Stimulated activated CD8-positive, alpha-beta memory T cell treated with anti-CD3 and anti-CD28 coated beads, Interleukin-2, amount 100 ng/mL, for 48 hours (primary cell): ENCODE data around the gene ABCC4.
"Not testable (repeated sequence)": the region's sequence is repeated elsewhere in the genome, so short reads cannot be mapped to it uniquely, and the experiment has no call there.

Experiments used
- DNase-seq, 2 donors: peaks; one replicate each; pipeline ENCODE4 v3.0.0-alpha.2; 2020; ENCODE audit warnings: low read depth in 2 of 2

ABCC4 gene

DNA sequence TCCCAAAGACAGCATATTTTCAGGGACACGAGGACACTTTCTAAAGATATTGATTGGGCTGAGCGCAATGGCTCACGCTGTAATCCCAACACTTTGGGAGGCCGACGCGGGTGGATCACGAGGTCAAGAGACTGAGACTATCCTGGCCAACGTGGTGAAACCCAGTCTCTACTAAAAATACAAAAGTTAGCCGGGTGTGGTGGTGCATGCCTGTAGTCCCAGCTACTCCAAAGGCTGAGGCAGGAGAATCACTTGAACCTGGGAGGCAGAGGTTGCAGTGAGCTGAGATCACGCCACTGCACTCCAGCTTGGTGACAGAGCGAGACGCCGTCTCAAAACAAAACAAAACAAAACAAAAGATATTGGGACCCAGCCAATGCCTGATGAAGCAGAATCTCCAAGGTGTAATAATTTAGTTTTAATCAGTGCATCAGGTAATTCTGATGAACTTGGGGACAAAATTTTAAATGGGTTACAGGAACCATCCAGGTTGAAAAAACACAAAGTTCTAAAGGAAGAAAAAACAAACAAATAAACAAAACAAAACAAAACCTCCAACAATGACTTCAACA lies 100.8 kb downstream of the ABCC4 start:
- not testable (repeated sequence) for DNase-seq

DNA sequence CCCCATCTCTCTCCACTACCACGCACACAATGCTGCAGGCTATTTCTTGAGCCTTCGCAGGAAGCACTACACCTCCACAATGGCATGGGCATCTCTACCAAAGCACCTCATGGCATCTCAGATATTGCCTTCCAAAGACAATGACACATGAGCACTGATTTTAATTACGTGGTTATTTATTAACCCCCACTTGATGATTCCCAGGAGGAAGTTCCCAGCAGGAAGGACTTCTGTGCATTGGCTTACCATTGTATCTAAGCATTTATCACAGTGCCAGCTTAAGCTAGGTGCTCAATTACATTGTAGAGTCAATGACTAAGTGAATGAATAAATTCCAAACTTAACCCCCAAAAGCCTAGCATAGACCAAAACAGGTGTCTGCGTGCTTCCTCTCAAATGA lies 101.4 kb downstream of the ABCC4 start:
- no peak for DNase-seq

GRCh38 chr13:95198606-95199005 lies 102.6 kb downstream of the ABCC4 start:
- not testable (repeated sequence) for DNase-seq

DNA sequence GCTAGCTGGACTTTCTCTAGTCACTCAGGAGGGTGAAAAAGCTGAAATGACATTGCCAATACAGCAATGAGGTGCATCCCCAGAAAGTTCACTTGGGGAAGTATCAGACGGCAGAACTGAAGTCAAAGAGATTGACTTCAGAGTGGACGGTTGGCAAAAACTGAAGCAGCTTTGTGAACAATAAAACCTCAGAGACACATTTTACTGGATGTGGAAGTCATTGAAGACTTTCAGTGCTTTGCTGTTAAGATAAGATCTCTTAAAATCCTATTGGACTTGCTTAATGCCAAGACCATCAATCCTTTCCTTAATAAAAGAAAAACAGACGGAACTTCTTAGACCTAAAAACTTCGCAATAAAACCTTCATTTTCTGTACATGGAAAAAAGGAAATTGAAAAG lies 103.7 kb downstream of the ABCC4 start:
- no peak for DNase-seq

DNA sequence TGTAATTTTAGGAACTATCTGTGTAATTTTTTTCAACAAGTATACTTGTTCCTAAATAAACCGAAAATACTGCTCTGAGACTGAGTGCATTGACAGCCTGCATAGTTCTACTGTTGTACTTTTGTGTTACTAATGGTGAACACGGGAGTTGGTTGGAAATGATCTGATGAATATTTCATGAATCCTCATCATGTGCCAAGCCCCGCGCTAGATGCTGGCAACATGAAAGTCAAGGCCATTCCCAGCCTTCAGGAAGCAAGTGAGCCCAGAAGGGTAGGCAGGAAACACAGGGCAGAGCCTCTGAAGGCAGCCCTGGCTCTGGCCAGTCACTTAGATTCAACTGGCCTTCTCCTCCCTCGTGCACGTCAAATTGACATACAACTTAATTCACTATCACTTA lies 106.1 kb downstream of the ABCC4 start:
- no peak for DNase-seq

DNA sequence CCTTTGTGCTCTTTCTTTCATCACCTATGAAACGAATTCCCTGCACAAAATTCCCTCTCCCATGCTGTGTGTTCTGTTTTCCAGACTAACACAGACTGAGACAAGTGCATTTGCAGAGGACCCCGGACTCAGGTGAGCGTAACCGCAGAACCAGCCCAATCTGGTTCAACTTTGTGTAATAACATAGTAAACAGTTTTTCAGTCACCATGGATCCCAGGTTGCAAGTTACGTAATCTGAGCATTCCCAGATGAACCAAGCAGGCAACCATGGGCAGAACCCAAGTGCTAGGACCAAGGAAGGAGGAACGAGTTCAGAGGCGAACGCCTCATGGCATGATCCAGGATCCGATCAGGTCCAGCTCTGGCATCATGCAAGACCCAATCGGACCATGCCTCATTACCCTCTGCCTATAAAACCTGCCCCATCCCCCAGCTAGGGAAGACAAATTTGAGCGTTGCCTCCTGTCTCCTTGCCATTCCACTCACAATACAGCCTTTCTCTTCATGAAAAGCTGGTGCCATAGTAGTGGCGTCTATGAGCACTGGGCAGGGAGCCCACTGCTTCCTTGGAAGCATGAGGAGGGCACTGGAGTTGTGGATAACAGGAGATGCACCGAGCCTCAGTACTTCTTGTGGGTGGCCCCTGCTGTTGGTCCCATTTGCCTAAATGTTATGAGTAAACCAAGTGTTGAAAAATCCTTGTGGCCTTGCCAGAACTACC lies 107.6 kb downstream of the ABCC4 start:
- DNase-seq = no peak

DNA sequence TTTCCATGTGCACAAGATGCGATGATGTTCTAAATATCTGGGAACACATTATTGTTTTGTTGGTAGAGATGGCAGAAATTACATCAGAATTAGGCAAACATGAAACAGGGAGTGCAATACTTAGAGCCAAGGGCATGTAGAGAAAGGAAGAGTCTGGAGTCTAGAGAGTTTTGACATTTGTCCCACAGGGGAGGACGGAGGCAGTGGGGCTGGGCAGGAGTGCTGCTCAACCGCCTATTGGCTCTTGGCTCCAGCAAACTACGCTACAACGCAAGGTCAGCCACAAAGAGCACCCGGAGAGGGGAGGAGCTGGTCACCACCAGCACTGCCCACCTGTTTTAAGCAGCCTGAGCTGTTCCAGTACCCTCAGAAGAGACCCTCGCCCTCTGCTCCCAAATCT lies 108.3 kb downstream of the ABCC4 start:
- DNase-seq = no peak

DNA sequence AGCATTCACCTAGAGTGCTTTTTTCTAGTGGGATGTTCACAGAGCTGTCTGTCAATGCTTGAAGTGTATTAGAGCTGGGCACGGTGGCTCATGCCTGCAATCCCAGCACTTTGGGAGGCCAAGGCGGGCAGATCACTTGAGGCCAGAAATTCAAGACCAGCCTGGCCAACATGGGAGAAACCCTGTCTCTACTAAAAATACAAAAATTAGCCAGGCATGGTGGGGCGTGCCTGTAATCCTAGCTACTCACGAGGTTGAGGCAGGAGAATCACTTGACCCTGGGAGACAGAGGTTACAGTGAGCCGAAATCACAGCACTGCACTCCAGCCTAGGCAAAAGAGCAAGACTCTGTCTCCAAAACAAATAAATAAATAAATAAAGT lies 108.7 kb downstream of the ABCC4 start:
- not testable (repeated sequence) for DNase-seq

DNA sequence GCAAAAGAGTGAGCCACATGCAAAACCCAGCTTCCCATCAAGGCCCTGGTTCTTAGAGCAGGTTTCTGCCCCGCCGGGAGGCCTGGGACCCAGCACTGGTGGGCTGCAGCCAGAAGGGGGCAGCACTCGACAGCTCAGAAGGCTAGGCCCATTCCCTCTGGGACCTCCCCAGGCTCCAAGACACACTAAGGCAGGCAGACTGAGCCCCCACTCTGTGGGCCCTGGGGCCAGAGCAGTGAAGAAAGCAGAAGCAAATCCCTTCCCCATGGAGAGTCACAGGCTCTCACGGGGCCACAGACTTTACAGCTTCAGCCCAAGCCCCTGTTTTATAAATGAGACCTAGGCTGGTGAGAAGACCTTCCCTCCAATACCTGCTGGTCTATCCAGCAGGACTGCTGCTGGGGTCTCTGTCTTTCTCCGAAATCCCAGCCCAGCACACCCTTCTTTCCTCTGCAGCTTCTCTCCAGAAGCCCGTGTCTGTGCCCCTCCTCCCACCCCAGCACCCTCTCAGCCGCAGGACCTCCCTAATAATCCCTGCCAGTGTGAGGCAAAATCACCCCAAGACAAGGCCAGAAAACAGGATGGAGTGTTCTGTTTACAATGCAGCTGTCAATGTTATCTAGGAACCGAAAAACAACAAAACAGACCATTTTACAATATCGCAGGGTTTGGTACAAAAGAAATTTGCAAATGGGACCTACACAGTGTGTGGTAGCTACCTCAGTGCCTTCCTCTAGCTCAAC lies 109.3 kb downstream of the ABCC4 start:
- peak; percentile 61 to 63 for DNase-seq

DNA sequence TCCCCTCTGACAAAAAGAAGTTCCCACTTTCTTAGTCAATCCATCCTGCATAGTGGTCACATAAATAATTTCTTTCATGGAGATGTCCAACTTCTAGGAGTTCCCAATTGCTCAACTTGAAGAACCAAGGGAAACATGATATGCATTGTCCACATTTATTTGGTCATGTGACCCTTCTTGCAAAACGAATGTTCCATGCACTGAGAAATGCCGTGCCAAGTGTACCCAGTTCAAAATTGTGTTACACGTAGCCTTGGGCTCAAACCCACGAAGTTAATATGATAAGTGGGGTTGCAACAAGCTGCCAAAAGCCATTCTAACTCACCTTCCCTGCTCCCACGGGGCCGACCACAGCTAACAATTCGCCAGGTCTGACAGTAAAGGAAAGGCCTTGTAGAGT lies 113.1 kb downstream of the ABCC4 start:
- DNase-seq = no peak

DNA sequence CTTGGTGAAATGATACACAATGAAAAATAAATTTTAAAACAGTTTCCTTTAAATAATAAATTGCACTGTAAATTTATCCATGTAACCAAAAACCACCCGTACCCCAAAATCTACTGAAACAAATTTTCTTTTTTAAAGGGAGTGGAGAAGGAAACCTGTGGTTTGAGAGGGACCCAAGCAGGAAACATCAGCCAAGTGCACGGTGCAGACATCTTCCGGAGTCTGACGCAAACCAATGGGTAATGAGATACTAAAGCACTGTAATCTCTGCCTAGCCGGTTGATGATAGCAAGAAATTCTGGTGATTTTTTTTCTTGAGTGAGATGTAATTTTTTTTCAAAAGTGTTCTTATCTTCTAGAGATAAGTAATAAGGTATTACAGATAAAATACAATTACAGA lies 115.4 kb downstream of the ABCC4 start:
- no peak for DNase-seq

DNA sequence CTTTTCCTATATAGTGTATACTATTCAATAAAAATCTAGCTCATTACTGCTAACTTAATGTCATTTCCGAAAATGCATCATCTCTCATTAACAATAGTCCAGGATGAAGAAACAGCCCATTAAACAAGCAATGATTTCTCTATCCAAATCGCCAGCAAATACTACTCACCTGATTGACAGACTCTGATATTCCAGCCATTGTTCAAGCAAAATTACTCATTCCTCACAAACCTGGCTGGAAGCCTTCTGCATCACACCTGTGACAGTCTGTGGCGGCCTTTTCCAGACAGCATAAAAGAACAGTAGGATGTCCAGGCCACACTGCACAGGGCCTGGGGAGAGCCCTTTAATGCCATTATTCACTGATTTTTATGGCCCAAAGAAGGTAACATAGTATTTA lies 115.9 kb downstream of the ABCC4 start:
- DNase-seq = no peak

GRCh38 chr13:95184317-95184716 lies 116.9 kb downstream of the ABCC4 start:
- no peak for DNase-seq

GRCh38 chr13:95182570-95183265 lies 118.5 kb downstream of the ABCC4 start:
- DNase-seq = no peak

DNA sequence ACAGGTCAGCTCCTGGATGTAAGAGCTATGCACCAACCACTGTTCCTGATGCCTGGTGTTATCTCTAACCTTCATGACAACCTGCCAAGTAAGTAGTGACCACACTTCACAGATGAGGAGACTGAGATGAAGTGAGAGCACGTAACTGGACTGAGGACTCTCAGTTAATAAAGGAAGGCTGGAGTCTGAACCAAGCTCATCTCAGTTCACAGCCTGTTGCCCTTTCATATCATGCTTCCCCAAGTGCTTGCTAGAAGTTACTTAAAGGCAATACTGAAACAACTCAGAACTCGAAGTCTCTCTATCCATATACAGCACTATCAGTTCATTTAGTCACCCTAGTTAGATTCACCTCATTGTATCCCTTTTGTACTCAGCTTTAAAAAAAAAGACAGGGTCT lies 119.7 kb downstream of the ABCC4 start:
- DNase-seq = no peak

DNA sequence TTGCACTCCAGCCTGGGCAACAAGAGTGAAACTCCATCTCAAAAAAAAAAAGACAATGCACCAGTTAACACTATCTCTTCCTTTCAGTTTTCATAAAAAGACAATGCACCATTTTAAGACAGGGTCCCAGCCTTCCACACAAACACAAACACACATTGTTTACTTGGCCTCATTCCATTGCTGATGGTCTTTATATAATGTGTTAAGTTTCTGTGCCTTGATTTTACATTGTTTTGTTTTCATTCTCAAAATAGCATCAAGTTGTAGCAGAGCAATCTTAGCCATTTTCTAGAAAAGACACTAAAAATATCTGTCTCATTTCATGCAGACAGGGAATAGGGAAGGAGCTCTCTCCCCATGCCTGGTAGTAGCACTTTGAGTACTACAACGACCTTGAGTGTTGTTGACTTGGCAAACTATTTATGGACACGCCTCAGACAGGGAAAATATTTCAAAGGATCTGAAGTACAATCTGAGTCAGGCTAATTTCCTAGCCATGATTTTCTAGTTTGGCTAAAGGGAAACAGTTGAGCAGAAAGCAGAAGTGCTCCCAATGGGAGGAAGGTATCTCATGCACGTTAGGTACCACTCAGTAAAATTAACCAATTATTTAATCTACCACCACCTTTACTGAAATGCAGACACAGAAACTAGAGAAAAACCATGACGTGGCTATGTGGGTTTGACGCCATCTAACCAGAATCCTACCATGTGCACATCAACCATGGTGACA lies 120.6 kb downstream of the ABCC4 start:
- no peak for DNase-seq

GRCh38 chr13:95176611-95177259 lies 124.5 kb downstream of the ABCC4 start:
- DNase-seq = no peak

- no peak for DNase-seq
Observed at GRCh38 chr13:95174517-95174916, 126.7 kb downstream of the ABCC4 start.

DNA sequence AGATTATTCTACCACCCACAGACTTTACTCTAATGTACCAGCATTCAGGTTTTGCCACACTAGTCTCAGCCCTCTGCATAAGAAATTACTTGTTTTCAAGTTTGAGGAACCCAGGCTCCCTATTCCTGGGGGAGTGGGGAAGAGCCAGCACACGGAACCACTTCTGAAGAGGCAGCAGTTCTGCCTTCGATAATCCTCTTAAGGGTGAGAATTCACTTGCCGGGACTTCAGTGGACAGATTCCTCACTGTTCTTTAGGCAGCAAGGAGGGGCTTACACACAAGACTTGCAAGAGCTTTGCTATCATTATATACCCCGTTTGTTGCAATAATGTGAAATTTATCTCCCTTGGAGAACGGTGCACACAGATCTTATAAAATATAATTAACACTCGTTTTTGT lies 133.1 kb downstream of the ABCC4 start:
- no peak for DNase-seq

GRCh38 chr13:95167003-95167402 lies 134.2 kb downstream of the ABCC4 start:
- not testable (repeated sequence) for DNase-seq

DNA sequence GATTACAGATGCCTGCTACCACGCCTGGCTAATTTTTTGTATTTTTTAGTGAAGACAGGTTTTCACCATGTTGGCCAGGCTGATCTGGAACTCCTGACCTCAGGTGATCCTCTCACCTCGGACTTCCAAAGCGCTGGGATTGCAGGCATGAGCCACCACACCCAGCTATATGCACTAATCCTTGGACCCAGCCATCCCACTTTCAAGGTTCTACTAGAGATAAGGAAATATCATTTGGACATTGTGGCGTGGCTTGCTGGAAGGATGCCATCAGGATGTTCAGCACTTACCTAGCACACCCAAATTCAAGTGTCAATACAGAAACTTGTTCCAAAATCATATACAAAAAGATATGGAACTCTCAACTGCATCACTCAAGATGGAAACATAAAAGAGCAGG lies 136.4 kb downstream of the ABCC4 start:
- no peak for DNase-seq
